ENCODE results near the gene DDX31. TPM values are rescaled to one million over a fixed set of nuclear protein-coding genes. Genes with fewer than 3 reads are reported as not detected.

DDX31 gene
- total and polyA plus RNA-seq, 9 of the 15 experiments (the other 6 are each of a cell fraction or from before 2014, with no cell fraction given) = 11.9 to 24.6 (median 22.2) TPM

DNA sequence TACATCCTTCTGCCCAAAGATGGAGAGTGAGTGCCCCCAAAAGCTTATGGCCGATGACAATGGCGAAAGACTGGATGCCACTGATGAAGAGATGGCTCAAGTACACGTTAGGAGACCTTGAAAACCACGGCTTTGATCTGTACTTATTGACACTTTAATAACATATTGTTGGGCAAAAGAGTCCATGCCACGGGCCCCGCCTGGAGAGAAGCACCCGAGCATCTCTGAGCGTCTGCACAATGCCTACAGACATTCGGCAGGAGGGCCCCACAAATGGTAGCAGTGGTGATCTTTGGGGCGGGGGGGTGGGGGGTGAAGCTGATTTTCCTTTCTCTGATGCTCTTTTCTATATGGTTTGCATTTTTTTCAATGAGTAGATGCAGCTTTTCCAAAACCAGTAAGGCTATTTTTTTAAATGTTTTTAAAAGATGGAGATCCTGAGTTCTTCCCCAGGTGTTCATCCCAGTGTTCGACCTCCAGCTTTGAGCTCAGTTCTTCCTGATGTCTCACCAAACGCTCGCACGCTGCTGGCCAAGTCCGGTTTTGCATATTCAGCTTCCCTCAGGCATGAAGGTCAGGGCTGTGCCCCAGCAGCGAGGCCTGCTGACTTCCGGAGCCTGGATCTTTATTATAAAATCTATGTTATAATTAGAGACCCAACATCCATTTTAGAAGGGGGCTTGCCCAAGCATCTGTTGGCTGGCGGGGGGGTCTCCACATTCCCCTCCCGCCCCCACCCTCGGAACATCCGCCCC lies 121.6 kb downstream of the DDX31 start:
- WGBS (ENCODE audit: insufficient coverage, low coverage, missing lambda C conversion rate) = 5% methylated on average over 19 of the region's 21 CpGs
- peaks cover 0 to 17% of the 10 kb centered on the region in 2 experiments; a peak in 2 of 5 replicates for H3K4me1 ChIP-seq (replicated peaks in 1 of 2; ENCODE audit: control insufficient read depth in 2 of 2, insufficient read depth in 2 of 2, low read length in 2 of 2)
- FAIRE-seq (no peak), ATAC-seq (no peak), DNase-seq (ENCODE audit: extremely low read depth in 1 of 4, low spot score in 3 of 4) (no peak)
- H3K36me3 ChIP-seq (ENCODE audit: control insufficient read depth, insufficient read depth, low read length) = no peaks in the 10 kb centered on the region
- peaks cover 21% of the 10 kb centered on the region for H4K20me1 ChIP-seq (replicated peaks; ENCODE audit: control insufficient read depth, insufficient read depth, low read length)
- intact Hi-C loops (cut with micrococcal nuclease) (no loop called here), in situ Hi-C loops (cut with MboI) (no loop called here)
- H3K9me3 ChIP-seq (replicated peaks; ENCODE audit: control insufficient read depth, insufficient read depth, low read depth, low read length) = no peaks in the 10 kb centered on the region
- H3K4me2 ChIP-seq (ENCODE audit: insufficient read depth, low read length) = no peak overlapping the region
- BruUV-seq (replicated peaks) = no TSS peak
- H3K27ac ChIP-seq (ENCODE audit: extremely low read depth, low read depth, low read length) = no peak overlapping the region
- no peak overlapping the region for H3K9ac ChIP-seq (ENCODE audit: insufficient read depth in 1 of 2, low read depth in 2 of 2, low read length in 2 of 2)
- TF ChIP-seq ZNF408 (CRISPR knock-in tag; IDR thresholded peaks at IDR 0.05; ENCODE audit: low read depth) = no peak
- TF ChIP-seq KDM1A (IDR thresholded peaks at IDR 0.05) = no peak
- TF ChIP-seq RBM15 (IDR thresholded peaks at IDR 0.05; ENCODE audit: insufficient read depth, low read length) = no peak
- no peak for TF ChIP-seq TAF7 (tag; IDR thresholded peaks at IDR 0.05)
- no peak for TF ChIP-seq STAT5B (CRISPR knock-in tag; IDR thresholded peaks at IDR 0.05)
- TF ChIP-seq ELF1 (tag; IDR thresholded peaks at IDR 0.05) = no peak
- TF ChIP-seq ZNF551 (CRISPR knock-in tag; IDR thresholded peaks at IDR 0.05) = no peak
- no peak for TF ChIP-seq HEY1 (CRISPR knock-in tag; IDR thresholded peaks at IDR 0.05; ENCODE audit: borderline replicate concordance)
- no peak for TF ChIP-seq NCOA1 (IDR thresholded peaks at IDR 0.05; ENCODE audit: low read depth)
- TF ChIP-seq SUPT5H (IDR thresholded peaks at IDR 0.05) = no peak
- TF ChIP-seq ZNF134 (CRISPR knock-in tag; conservative IDR thresholded peaks at IDR 0.05) = no peak
- TF ChIP-seq ZNF212 (CRISPR knock-in tag; IDR thresholded peaks at IDR 0.05) = no peak
- TF ChIP-seq ZFPM2 (CRISPR knock-in tag; IDR thresholded peaks at IDR 0.05) = no peak
- no peak for TF ChIP-seq STAG1 (CRISPR knock-in tag; IDR thresholded peaks at IDR 0.05; ENCODE audit: borderline replicate concordance)
- no peak for TF ChIP-seq SP1 (CRISPR knock-in tag; IDR thresholded peaks at IDR 0.05)
- no peak for TF ChIP-seq THRAP3 (IDR thresholded peaks at IDR 0.05; ENCODE audit: borderline replicate concordance)
- H2AFZ ChIP-seq (ENCODE audit: low read depth, low read length) = no peak overlapping the region
- H3K79me2 ChIP-seq (ENCODE audit: control insufficient read depth, insufficient read depth, low read length) = no peaks in the 10 kb centered on the region
- ChIA-PET POLR2A (interaction anchor here (0.7 to 1.1 kb wide), 2 partner anchors 25 to 845 kb away, joined by 3 read pairs; no protein-coding TSS in a partner anchor), CTCF (ENCODE audit: low intra/inter-chr PET ratio) (interaction anchor here (0.7 kb wide), 1 partner anchor 1072 kb away, joined by 3 read pairs; no protein-coding TSS in a partner anchor)
- H3K9me1 ChIP-seq (ENCODE audit: control insufficient read depth, insufficient read depth, low read length) = no peaks in the 10 kb centered on the region
- no peak overlapping the region for H3K4me3 ChIP-seq
- H3K27me3 ChIP-seq (ENCODE audit: control insufficient read depth in 2 of 2, insufficient read depth in 2 of 2, low read length in 2 of 2) = peaks cover 38 to 70% of the 10 kb centered on the region in 2 experiments
